Panc1 (cell line): Measurements from ENCODE around the gene HABP4. TPM values are rescaled to one million over a fixed set of nuclear protein-coding genes. Genes with fewer than 3 reads are reported as not detected.

Source experiments
- ATAC-seq: fragments of 200-7000 bp; cut with Tn5 transposase; 2 replicates; pipeline ENCODE4 v1.9.1; 2020; ENCODE audit warnings: mild to moderate bottlenecking, moderate library complexity
- BruUV-seq: library from RNA; stranded (reverse); fragments of 400-500 nt; replicated peaks from 2 replicates; lab custom pipeline; 2021; lab: Mats Ljungman, UMichigan
- CTCF ChIA-PET: fragments of 300-600 bp; sonication (Branson Sonifier 250); formaldehyde crosslinking; loops from one replicate; lab custom pipeline; 2022; ENCODE audit warnings: antibody characterized with exemption; lab: Charles Lee
- POLR2A ChIA-PET: fragments of 300-600 bp; sonication (Branson Sonifier 250); formaldehyde crosslinking; loops from one replicate; lab custom pipeline; 2022; ENCODE audit warnings: antibody characterized with exemption; lab: Charles Lee
- DNase-seq: peaks from one replicate; pipeline ENCODE4 v3.0.0-alpha.2; 2010; ENCODE audit warnings: low read depth, low spot score
- H3K27ac ChIP-seq: 2 replicates; pipeline ENCODE4 v1.5.1; 2011; ENCODE audit warnings: mild to moderate bottlenecking, low read length, inconsistent platforms
- H3K27me3 ChIP-seq: fragments of 200-500 bp; sonication (Bioruptor generic); 2 replicates; pipeline ENCODE4 v1.6.0; 2014; ENCODE audit warnings: low read length, inconsistent platforms; ENCODE audit not compliant: control insufficient read depth, insufficient read depth
- H3K36me3 ChIP-seq: fragments of 200-500 bp; sonication (Bioruptor generic); 2 replicates; pipeline ENCODE4 v1.5.1; 2014; ENCODE audit warnings: inconsistent platforms, mild to moderate bottlenecking, low read length, moderate library complexity; ENCODE audit not compliant: control insufficient read depth, insufficient read depth
- H3K4me1 ChIP-seq: 2 replicates; pipeline ENCODE4 v1.5.1; 2011; ENCODE audit warnings: inconsistent platforms, mild to moderate bottlenecking, low read length, moderate library complexity; ENCODE audit not compliant: control insufficient read depth, insufficient read depth
- H3K4me3 ChIP-seq, 2 experiments: 2 replicates each; pipeline ENCODE4 v1.5.1; 2011 to 2012; ENCODE audit warnings: low read depth in 2 of 2, low read length in 2 of 2, mild to moderate bottlenecking in 2 of 2, inconsistent platforms in 1 of 2, moderate library complexity in 1 of 2
- H3K9me3 ChIP-seq: fragments of 200-500 bp; sonication (Bioruptor generic); 2 replicates; pipeline ENCODE4 v1.5.1; 2014; ENCODE audit warnings: low read depth, mild to moderate bottlenecking, inconsistent platforms, low read length, moderate library complexity; ENCODE audit not compliant: control insufficient read depth, insufficient read depth
- CTCF ChIP-seq: fragments of 450-650 bp; IDR thresholded peaks from 2 replicates; pipeline ENCODE4 v1.5.1; 2017; ENCODE audit warnings: mild to moderate bottlenecking
- POLR2AphosphoS5 ChIP-seq: IDR thresholded peaks from 2 replicates; pipeline ENCODE4 v1.6.1; 2012; ENCODE audit warnings: mild to moderate bottlenecking, low read depth, low read length, moderate library complexity
- SIN3A ChIP-seq: IDR thresholded peaks from 2 replicates; pipeline ENCODE4 v1.6.1; 2012; ENCODE audit warnings: low read depth, mild to moderate bottlenecking, low read length, moderate library complexity, borderline replicate concordance; ENCODE audit not compliant: insufficient read depth
- TCF7L2 ChIP-seq: IDR thresholded peaks from 2 replicates; pipeline ENCODE4 v1.6.1; 2011; ENCODE audit warnings: mild to moderate bottlenecking, low read depth, low read length, inconsistent platforms
- in situ Hi-C: cut with HindIII; loops from 2 replicates; pipeline ENCODE4 v1.10.0; 2016; ENCODE audit warnings: low sequenced_read_pairs, low pct_unique_long_range_greater_than_20kb
- intact Hi-C: fragments of 100-400 bp; cut with micrococcal nuclease; formaldehyde crosslinking; loops from one replicate; pipeline ENCODE4 v1.10.0; 2022; ENCODE audit not compliant: unreplicated experiment
- total RNA-seq: library from RNA; stranded (reverse); gene quantifications from one replicate; pipeline ENCODE4 v1.2.1, GENCODE V29; 2021; ENCODE audit not compliant: unreplicated experiment
- TF ChIP-seq, protein P1 (sequence below), 2 experiments: IDR thresholded peaks; 2 replicates each; pipeline ENCODE4 v1.6.1; 2011 to 2012; ENCODE audit warnings: low read depth in 2 of 2, control low read depth in 1 of 2, low read length in 1 of 2, mild to moderate bottlenecking in 1 of 2, moderate library complexity in 1 of 2; ENCODE audit not compliant: insufficient read depth in 1 of 2

Gene HABP4
- total RNA-seq, 1 experiment from 2014 or later = 32.3 TPM

GRCh38 chr9:96480736-96481135 is 30.8 kb downstream of the HABP4 start:
- Histone ChIP-seq H3K4me3 (no peak overlapping the region), H3K9me3 (no peaks in the 10 kb centered on the region), H3K4me1 (no peaks in the 10 kb centered on the region), H3K27ac (no peak overlapping the region), H3K27me3 (no peaks in the 10 kb centered on the region), H3K36me3 (peaks cover 4% of the 10 kb centered on the region)
- intact Hi-C loops = no loop called here
- CTCF ChIA-PET = no interaction called here
- no TSS peak for BruUV-seq
- ATAC-seq (no peak), DNase-seq (no peak)
- in situ Hi-C loops = no loop called here
- TF ChIP-seq, protein P1, sequence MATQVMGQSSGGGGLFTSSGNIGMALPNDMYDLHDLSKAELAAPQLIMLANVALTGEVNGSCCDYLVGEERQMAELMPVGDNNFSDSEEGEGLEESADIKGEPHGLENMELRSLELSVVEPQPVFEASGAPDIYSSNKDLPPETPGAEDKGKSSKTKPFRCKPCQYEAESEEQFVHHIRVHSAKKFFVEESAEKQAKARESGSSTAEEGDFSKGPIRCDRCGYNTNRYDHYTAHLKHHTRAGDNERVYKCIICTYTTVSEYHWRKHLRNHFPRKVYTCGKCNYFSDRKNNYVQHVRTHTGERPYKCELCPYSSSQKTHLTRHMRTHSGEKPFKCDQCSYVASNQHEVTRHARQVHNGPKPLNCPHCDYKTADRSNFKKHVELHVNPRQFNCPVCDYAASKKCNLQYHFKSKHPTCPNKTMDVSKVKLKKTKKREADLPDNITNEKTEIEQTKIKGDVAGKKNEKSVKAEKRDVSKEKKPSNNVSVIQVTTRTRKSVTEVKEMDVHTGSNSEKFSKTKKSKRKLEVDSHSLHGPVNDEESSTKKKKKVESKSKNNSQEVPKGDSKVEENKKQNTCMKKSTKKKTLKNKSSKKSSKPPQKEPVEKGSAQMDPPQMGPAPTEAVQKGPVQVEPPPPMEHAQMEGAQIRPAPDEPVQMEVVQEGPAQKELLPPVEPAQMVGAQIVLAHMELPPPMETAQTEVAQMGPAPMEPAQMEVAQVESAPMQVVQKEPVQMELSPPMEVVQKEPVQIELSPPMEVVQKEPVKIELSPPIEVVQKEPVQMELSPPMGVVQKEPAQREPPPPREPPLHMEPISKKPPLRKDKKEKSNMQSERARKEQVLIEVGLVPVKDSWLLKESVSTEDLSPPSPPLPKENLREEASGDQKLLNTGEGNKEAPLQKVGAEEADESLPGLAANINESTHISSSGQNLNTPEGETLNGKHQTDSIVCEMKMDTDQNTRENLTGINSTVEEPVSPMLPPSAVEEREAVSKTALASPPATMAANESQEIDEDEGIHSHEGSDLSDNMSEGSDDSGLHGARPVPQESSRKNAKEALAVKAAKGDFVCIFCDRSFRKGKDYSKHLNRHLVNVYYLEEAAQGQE (IDR thresholded peaks at IDR 0.05; ENCODE audit: insufficient read depth in 1 of 2, low read depth in 2 of 2, low read length in 1 of 2) = no peak
- TF ChIP-seq SIN3A = no peak
- no peak for TF ChIP-seq POLR2AphosphoS5
- no peak for TF ChIP-seq TCF7L2
- TF ChIP-seq CTCF = no peak
- POLR2A ChIA-PET = no interaction called here

- in situ Hi-C loops (no loop called here), intact Hi-C loops (no loop called here)
- TF ChIP-seq, protein P1 (IDR thresholded peaks at IDR 0.05; ENCODE audit: insufficient read depth in 1 of 2, low read depth in 2 of 2, low read length in 1 of 2) = no peak
- TF ChIP-seq TCF7L2 (no peak), SIN3A (no peak), CTCF (no peak), POLR2AphosphoS5 (no peak)
- ChIA-PET POLR2A (interaction anchor here (0.7 kb wide), 1 partner anchor 208 kb away, joined by 6 read pairs; no protein-coding TSS in a partner anchor), CTCF (no interaction called here)
- no peak for ATAC-seq
- Histone ChIP-seq H3K4me1 (no peaks in the 10 kb centered on the region; the same call in 1 of the 2 replicates), H3K36me3 (peaks cover 7% of the 10 kb centered on the region), H3K9me3 (no peaks in the 10 kb centered on the region), H3K27me3 (no peaks in the 10 kb centered on the region), H3K4me3 (no peak overlapping the region), H3K27ac (no peak overlapping the region)
- no peak for DNase-seq
- no TSS peak for BruUV-seq
These were observed 32.5 kb downstream of the HABP4 start for GRCh38 chr9:96482476-96482875.
